ENCODE results near the gene BTNL9.

BTNL9 gene

GRCh38 chr5:181108578-181109165, 68.6 kb downstream of the BTNL9 start:
- intact Hi-C loops (cut with DNase I; ENCODE audit: low total_unique reads): no loop called here
- Histone ChIP-seq H3K27me3 (peaks cover 0 to 76% of the 10 kb centered on the region in 2 donors), H3K4me1 (no peaks in the 10 kb centered on the region), H3K9me3 (no peaks in the 10 kb centered on the region), H3K27ac (no peak overlapping the region), H3K4me3 (no peak overlapping the region), H3K36me3 (no peaks in the 10 kb centered on the region)
- TF ChIP-seq CTCF (IDR thresholded peaks at IDR 0.05): no peak
- peak in 1 of 2 donors; percentile 48 for DNase-seq

GRCh38 chr5:181109489-181110013, 69.5 kb downstream of the BTNL9 start:
- intact Hi-C loops (cut with DNase I; ENCODE audit: low total_unique reads): no loop called here
- Histone ChIP-seq H3K36me3 (no peaks in the 10 kb centered on the region), H3K4me1 (peaks cover 0 to under 1% (median 0%) of the 10 kb centered on the region in 4 donors), H3K4me3 (no peak overlapping the region), H3K9me3 (peaks cover 0 to 8% (median 0%) of the 10 kb centered on the region in 3 donors), H3K27me3 (peaks cover 0 to 81% of the 10 kb centered on the region in 2 donors), H3K27ac (no peak overlapping the region)
- TF ChIP-seq CTCF (IDR thresholded peaks at IDR 0.05): no peak
- peak in 1 of 2 donors; percentile 52 for DNase-seq

GRCh38 chr5:181111010-181111409, 70.9 kb downstream of the BTNL9 start:
- Histone ChIP-seq H3K9me3 (peaks cover 0 to 8% (median 0%) of the 10 kb centered on the region in 3 donors), H3K4me3 (no peak overlapping the region), H3K27ac (no peak overlapping the region), H3K27me3 (peaks cover 0 to 75% of the 10 kb centered on the region in 2 donors), H3K4me1 (peaks cover 0 to 3% (median 0%) of the 10 kb centered on the region in 4 donors), H3K36me3 (no peaks in the 10 kb centered on the region)
- TF ChIP-seq CTCF (IDR thresholded peaks at IDR 0.05): no peak
- intact Hi-C loops (cut with DNase I; ENCODE audit: low total_unique reads): no loop called here
- DNase-seq: peak in 1 of 2 donors; percentile 35
